HG03139 (cell line): Measurements from ENCODE around the gene MZB1.

ENCODE experiments used
- ATAC-seq: cut with Tn5 transposase; IDR thresholded peaks from one replicate; pipeline ENCODE4 v1.9.1; 2021; ENCODE audit not compliant: unreplicated experiment

The MZB1 gene

GRCh38 chr5:139340051-139340450, 49.7 kb downstream of the MZB1 start:
- ATAC-seq: no peak
